OCI-LY7 (cell line): ENCODE measurements around the gene HMCN1.

Source experiments
- CTCF ChIP-seq: fragments of 200-600 bp; sonication (generic); conservative IDR thresholded peaks from 2 replicates; pipeline ENCODE4 v1.5.1; 2014; ENCODE audit warnings: mild to moderate bottlenecking, antibody characterized with exemption, low read length, moderate library complexity, mixed read lengths
- EZH2phosphoT487 ChIP-seq: fragments of 200-600 bp; sonication (generic); IDR thresholded peaks from 2 replicates; pipeline ENCODE4 v1.6.1; 2018; ENCODE audit warnings: low read depth, borderline replicate concordance, mild to moderate bottlenecking, mixed run types, antibody characterized with exemption, low read length, moderate library complexity, mixed read lengths

GRCh38 chr1:186026946-186027345, 292.8 kb downstream of the HMCN1 start:
- TF ChIP-seq EZH2phosphoT487 (no peak), CTCF (no peak)
